Measurements from ENCODE around the gene AGXT. TPM values are rescaled to one million over a fixed set of nuclear protein-coding genes. Genes with fewer than 3 reads are reported as not detected.

Gene AGXT
- total RNA-seq, 1 donor from 2014 or later = not detected

DNA sequence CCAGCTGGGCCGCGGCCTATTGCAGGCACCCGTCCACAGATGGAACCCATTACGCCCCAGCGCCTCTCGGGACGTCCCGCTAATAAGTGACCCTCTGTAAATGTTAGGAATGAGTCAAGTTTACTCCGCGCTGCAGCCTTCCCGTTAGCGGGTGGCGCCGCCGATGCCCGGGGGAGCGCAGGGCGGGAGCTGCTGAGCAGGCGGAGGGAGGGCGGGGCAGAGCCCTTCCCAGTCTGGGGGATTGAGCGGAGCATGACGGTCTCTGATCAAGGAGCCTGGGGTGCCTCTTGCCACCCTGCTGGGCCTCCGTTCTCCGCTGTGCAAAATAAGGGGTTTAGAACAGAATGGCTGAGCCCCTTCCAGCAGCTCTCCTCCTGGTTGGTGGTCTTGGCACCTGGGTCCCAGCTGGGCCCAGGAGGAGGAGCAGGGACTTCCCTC, 48.0 kb downstream of the AGXT start:
- Histone ChIP-seq H3K4me3 (peak overlapping the region in 1 of 2 donors; percentile 30), H3K4me1 (peaks cover 13 to 20% of the 10 kb centered on the region in 2 donors), H3K9me3 (no peaks in the 10 kb centered on the region), H3K36me3 (no peaks in the 10 kb centered on the region), H3K27me3 (no peaks in the 10 kb centered on the region), H3K27ac (peak overlapping the region; percentile 11)
- peak; percentile 51 to 86 for DNase-seq (ENCODE audit: low spot score in 2 of 2)
- TF ChIP-seq, protein P1, sequence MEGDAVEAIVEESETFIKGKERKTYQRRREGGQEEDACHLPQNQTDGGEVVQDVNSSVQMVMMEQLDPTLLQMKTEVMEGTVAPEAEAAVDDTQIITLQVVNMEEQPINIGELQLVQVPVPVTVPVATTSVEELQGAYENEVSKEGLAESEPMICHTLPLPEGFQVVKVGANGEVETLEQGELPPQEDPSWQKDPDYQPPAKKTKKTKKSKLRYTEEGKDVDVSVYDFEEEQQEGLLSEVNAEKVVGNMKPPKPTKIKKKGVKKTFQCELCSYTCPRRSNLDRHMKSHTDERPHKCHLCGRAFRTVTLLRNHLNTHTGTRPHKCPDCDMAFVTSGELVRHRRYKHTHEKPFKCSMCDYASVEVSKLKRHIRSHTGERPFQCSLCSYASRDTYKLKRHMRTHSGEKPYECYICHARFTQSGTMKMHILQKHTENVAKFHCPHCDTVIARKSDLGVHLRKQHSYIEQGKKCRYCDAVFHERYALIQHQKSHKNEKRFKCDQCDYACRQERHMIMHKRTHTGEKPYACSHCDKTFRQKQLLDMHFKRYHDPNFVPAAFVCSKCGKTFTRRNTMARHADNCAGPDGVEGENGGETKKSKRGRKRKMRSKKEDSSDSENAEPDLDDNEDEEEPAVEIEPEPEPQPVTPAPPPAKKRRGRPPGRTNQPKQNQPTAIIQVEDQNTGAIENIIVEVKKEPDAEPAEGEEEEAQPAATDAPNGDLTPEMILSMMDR (IDR thresholded peaks at IDR 0.05) = no peak
- intact Hi-C loops (cut with DNase I) = loop anchor here (5.0 kb wide), 1 partner anchor 76 kb away; no protein-coding TSS in a partner anchor

DNA sequence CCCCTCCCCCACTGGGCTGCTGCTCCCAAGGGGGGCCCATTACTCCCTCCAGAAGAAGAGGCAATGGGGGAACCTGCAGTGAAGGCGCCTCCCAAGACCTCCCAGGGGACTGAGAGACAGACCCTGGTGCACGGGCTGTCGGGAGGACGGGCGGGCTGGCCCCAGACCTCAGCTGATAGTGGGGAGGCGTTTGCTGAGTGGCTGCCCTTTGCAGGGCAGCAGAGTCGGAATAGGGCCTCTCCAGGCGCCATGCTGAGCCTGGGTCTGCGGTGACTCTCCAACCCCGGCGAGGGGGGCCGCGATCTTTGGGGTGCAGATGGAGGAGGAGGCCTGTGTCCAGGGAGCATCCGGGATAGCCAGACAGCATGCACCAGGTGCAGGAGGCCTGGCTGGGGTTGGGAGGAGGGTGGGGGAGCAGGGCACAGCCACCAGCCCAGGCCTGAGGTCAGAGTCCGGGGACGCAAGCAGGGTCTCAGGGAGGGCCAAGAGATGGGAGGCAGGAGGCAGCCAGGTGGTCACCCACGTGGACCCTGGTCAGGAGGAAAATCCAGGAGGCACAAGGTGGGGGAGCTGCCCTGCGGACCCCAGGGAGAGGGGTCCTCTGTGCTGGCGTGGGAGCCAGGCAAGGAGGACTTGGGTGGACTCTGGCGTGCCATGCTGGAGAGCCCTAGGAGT, 48.5 kb downstream of the AGXT start:
- TF ChIP-seq, protein P1 (IDR thresholded peaks at IDR 0.05) = no peak
- H3K27me3 ChIP-seq = no peaks in the 10 kb centered on the region
- no peaks in the 10 kb centered on the region for H3K9me3 ChIP-seq
- H3K4me1 ChIP-seq = peaks cover 13 to 23% of the 10 kb centered on the region in 2 donors
- intact Hi-C loops (cut with DNase I) = loop anchor here (5.0 kb wide), 1 partner anchor 75 kb away; no protein-coding TSS in a partner anchor
- H3K27ac ChIP-seq = peak overlapping the region; percentile 11
- peak in 1 of 2 donors; percentile 55 for DNase-seq (ENCODE audit: low spot score in 2 of 2)
- no peaks in the 10 kb centered on the region for H3K36me3 ChIP-seq
- H3K4me3 ChIP-seq = no peak overlapping the region

DNA sequence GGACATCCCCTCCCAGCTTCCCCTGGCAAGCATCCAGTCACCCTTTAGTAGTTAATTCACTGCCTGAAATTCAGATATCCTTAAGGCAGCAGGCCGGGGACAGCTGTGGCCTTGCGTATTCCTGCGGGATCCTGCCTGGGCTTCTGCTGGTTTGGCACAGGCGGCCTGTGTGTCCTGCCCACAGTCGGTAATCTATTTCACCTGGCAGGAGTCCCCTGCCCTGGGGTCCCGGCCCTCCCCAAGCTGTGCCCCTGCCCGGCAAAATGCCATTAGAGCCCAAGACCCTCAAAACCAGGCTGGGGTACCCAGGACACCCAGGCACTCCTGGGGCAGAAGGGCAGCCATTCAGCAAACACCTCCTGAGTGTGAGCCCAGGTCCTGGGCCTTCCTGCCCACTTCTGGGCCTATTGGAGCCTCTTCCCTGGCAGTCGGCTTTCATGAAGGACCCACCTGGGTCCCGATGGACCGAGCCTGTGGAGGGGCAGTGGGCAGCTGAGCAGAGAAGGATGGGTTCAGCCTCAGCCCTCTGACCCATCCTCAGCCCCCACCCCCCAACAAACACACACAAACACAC, 49.1 kb downstream of the AGXT start:
- Histone ChIP-seq H3K4me1 (peaks cover 13 to 23% of the 10 kb centered on the region in 2 donors), H3K4me3 (no peak overlapping the region), H3K27ac (peak overlapping the region in 1 of 2 donors; percentile 11), H3K9me3 (no peaks in the 10 kb centered on the region), H3K36me3 (no peaks in the 10 kb centered on the region), H3K27me3 (no peaks in the 10 kb centered on the region)
- TF ChIP-seq, protein P1 (IDR thresholded peaks at IDR 0.05) = no peak
- DNase-seq (ENCODE audit: low spot score in 2 of 2) = peak in 1 of 2 donors; percentile 56
- intact Hi-C loops (cut with DNase I) = loop anchor here (5.0 kb wide), 1 partner anchor 75 kb away; no protein-coding TSS in a partner anchor

DNA sequence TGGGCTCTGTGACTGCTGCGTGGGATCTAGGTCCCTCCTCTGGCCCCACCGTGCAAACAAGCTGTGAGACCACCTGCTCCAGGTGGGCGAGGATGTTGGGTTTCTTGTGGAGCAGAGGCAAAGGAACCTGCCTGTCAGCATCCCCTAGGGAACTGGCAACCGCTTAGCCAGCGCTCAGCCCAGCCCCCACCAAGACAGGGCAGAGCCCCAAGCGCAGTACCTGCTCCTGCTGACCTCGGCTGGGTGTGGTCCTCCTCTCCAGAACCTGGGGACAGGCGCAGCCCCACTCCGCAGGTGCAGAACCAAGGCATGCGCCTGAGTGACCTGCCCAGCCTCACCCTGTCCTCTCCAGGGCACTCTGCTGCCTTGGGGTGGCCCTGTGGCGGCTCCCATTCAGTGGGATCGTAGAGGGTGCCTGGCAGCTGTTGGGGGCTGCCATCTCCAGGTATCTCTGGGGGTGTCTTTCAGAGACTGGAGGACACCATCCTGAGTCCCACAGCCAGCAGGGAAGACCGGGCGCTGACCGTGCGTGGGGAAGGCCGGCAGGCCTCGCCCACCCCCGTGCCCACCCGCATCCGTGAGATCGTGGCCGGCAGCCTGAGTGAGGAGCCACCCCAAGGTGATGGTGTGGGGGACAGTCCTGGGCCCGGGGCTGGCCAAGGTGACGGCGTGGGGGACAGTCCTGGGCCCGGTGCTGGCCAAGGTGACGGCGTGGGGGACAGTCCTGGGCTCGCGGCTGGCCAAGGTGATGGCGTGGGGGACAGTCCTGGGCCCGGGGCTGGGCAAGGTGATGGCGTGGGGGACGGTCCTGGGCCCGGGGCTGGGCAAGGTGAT, 49.9 kb downstream of the AGXT start:
- TF ChIP-seq, protein P1 (IDR thresholded peaks at IDR 0.05) = no peak
- Histone ChIP-seq H3K9me3 (no peaks in the 10 kb centered on the region), H3K27me3 (no peaks in the 10 kb centered on the region), H3K4me3 (no peak overlapping the region), H3K4me1 (peaks cover 13 to 21% of the 10 kb centered on the region in 2 donors), H3K36me3 (no peaks in the 10 kb centered on the region), H3K27ac (no peak overlapping the region)
- intact Hi-C loops (cut with DNase I) = loop anchor here (5.0 kb wide), 1 partner anchor 74 kb away; no protein-coding TSS in a partner anchor
- peak in 1 of 2 donors; percentile 58 for DNase-seq (ENCODE audit: low spot score in 2 of 2)

DNA sequence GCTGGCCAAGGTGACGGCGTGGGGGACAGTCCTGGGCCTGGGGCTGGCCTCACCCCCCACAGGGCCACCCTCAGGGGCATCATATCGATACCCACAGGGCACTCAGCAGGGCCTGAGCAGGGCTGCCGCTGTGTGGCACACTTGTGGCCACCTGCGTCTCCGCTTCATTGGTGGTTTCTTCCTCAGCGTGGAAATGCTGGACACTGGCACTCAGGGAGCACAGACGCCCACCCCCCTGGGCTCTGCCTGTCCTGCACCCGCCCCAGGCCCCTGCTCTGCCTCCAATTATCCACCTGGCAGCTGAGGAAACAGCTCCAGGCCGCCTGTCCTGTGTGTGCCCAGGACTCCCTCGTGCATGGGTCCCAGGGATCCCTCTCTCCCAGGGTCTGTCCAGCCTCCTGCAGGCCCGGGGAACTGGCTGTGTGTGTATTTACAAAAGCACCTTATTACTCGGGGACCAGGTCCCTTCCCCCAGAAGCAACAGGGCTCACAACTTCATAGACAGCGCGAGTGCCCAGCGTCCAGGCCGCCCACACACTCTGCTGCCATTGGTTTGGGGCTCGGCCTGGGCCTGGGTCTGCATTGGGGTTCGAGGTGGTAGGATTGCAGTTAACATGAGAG, 50.6 kb downstream of the AGXT start:
- TF ChIP-seq, protein P1 (IDR thresholded peaks at IDR 0.05) = no peak
- no peaks in the 10 kb centered on the region for H3K9me3 ChIP-seq
- no peak overlapping the region for H3K27ac ChIP-seq
- no peaks in the 10 kb centered on the region for H3K36me3 ChIP-seq
- intact Hi-C loops (cut with DNase I) = loop anchor here (5.0 kb wide), 1 partner anchor 73 kb away; no protein-coding TSS in a partner anchor
- peaks cover 6 to 14% of the 10 kb centered on the region in 2 donors for H3K4me1 ChIP-seq
- peak in 1 of 2 donors; percentile 60 for DNase-seq (ENCODE audit: low spot score in 2 of 2)
- H3K4me3 ChIP-seq = no peak overlapping the region
- no peaks in the 10 kb centered on the region for H3K27me3 ChIP-seq

Data from ascending aorta (tissue), 2 donors.